HL-60/S4 treated with retinoic acid at 250 ng/mL for 4 days and 3 days (cell line): ENCODE measurements around the gene AP2A2.

Experiments
- in situ Hi-C: fragments of 300-500 bp; cut with MboI; formaldehyde crosslinking; loops from 2 replicates; pipeline ENCODE4 v1.7.0; 2022; ENCODE audit warnings: low sequenced_read_pairs

The AP2A2 gene

GRCh38 chr11:1051356-1052132, 125.9 kb downstream of the AP2A2 start:
- in situ Hi-C loops = no loop called here

GRCh38 chr11:1052133-1053011, 126.7 kb downstream of the AP2A2 start:
- in situ Hi-C loops = no loop called here

- in situ Hi-C loops = no loop called here
These were observed 127.6 kb downstream of the AP2A2 start for GRCh38 chr11:1053121-1053901.

GRCh38 chr11:1054143-1055108, 128.8 kb downstream of the AP2A2 start:
- in situ Hi-C loops = no loop called here

- in situ Hi-C loops = no loop called here
These were observed 129.5 kb downstream of the AP2A2 start for GRCh38 chr11:1055109-1055703.

- in situ Hi-C loops = no loop called here
These were observed 130.5 kb downstream of the AP2A2 start for GRCh38 chr11:1055990-1056771.

- in situ Hi-C loops = no loop called here
These were observed 132.1 kb downstream of the AP2A2 start for GRCh38 chr11:1057806-1058205.

GRCh38 chr11:1059759-1060158, 134.1 kb downstream of the AP2A2 start:
- in situ Hi-C loops = no loop called here

GRCh38 chr11:1060410-1060809, 134.7 kb downstream of the AP2A2 start:
- in situ Hi-C loops = no loop called here

GRCh38 chr11:1060852-1061616, 135.4 kb downstream of the AP2A2 start:
- in situ Hi-C loops = no loop called here
